LNCAP (cell line): ENCODE data around the gene METTL25.

Experiments used
- CTCF ChIP-seq: fragments of 450-650 bp; IDR thresholded peaks from 2 replicates; pipeline ENCODE4 v1.5.1; 2017; ENCODE audit warnings: mild to moderate bottlenecking

METTL25 gene

DNA sequence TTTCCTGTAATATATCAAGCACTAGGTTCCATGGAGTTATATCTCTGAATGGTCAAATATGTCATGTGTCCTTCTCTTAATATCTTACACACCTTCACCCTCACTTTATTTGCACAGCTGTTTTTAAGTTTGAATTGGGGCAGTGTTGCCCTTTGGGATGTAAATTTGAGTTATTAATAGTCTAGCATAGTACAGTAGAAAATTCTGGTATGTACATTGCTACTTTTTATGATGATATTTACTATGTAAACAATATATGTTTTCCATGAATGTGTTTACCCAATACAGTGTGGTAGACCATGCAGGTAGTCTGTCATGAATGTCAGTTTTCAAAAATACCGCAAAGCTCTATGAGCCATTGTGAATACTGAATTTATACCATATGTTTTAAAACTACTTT is 50.5 kb downstream of the METTL25 start:
- TF ChIP-seq CTCF: no peak

DNA sequence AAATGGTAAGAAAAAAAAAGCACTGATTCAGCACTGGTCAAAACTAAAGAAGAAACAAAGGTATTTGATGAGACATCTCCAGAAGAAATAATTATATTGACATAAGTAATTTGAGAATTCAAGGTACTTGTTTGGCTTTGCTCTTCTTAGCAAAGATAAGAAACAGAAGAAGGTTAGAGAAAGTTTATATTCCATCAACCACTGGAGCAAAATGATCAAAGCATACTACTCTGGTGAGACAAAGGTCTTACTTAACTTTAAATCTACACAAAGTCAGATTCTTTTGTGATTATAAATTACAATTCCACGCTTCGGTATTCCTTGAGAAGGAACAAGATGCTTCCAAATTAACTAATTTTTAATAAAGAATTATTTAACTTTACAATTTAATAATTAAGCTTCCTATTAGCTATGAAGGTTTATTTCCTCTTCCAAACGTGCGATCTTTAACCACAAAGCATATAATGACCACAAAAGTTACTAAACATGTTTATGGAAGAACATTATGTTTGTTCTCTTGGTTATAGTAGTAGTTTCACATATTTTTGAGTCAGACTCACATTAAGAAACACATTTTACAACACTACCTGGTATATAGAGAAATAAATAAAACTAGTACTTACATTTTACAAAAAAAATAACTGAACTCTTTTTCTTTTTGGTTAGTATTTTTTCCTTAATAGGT is 53.4 kb downstream of the METTL25 start:
- no peak for TF ChIP-seq CTCF

DNA sequence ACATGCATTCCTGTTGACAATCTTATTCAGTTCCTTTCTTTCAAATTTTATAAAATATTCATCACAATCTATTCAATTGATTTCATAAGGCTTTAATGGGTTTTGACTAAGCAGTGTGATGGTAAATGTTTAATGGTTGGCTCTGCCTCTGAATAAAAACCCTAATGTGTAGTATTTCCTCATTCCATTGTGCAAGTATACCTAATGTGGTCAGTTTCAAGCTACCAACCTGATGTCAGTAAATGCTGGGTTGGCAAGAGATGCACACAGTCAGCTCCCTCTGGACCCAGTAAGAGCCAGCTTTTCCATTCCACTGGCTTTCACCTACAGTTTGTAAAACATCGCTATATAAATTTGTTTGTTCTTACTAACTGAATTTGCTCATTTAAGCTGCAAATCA is 53.9 kb downstream of the METTL25 start:
- TF ChIP-seq CTCF: no peak

DNA sequence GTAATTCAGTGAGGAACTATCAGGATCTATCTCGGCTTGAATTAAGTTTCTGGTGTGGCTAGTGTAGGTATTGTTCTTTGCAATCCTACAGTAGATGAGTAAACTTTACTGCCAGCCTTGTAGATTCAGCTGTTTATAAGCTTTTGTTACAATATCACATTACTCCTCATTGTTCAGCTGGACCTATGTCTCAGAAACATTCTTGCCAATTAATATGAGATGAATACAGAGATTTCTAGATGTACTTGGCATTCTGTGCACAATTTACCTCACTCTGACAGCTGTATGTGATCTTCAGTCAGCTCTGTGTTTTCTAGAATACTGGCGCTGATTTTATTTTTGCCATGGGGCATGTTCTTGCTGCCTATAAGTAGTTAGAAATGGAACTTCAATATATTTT is 55.7 kb downstream of the METTL25 start:
- TF ChIP-seq CTCF: no peak

GRCh38 chr12:82414926-82415325 is 56.6 kb downstream of the METTL25 start:
- TF ChIP-seq CTCF: no peak

DNA sequence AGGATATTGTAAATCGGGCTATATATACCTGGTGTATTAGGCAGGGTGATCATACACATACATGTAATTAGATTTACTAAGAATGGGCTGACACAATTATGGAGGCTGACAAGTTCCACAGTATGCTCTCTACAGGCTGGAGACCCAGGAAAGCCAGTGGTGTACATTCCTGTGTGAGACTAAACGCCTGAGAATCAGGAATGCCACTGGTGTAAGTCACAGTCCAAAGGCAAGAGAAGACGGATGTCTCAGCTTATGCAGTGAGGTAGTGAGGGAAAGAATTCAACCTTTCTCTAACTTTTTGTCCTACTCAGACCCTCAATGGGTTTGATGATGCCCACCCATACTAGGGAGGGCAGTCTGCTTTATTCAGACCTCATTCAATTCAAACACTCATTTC is 57.1 kb downstream of the METTL25 start:
- TF ChIP-seq CTCF: no peak

- no peak for TF ChIP-seq CTCF
Measured at GRCh38 chr12:82425241-82425640, 66.9 kb downstream of the METTL25 start.

DNA sequence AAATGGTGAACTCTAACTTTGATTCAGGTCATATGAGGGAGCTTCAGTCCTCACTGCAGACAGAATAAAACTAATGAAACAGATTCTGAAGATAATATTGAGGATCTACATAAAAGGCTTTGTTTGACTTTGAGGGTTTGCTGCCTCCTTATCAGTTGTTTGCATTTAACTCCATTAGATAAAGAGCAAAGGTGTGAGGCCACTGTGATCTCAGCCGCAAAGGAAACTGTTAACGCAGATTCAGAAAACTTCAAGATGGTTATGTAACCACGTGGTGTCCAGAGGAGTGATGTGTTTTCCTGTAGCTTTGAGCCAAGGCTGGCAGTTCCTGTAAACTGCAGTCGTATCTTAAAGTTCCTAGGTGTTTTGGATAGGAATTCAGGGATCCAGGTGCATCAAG is 67.8 kb downstream of the METTL25 start:
- no peak for TF ChIP-seq CTCF
